Right atrium auricular region (tissue), 2 donors: Measurements from ENCODE around the gene CASQ1. TPM values are rescaled to one million over a fixed set of nuclear protein-coding genes. Genes with fewer than 3 reads are reported as not detected.

ENCODE experiments used
- DNase-seq: peaks from one replicate; pipeline ENCODE4 v3.0.0-alpha.2; 2019; ENCODE audit warnings: low spot score
- H3K27ac ChIP-seq, 2 donors: fragments of 200-600 bp; sonication (generic); 1 replicate in 1 of 2; 2 replicates in 1 of 2; pipeline ENCODE4 v1.5.1; 2016 to 2019
- H3K27me3 ChIP-seq, 2 donors: fragments of 200-600 bp; sonication (generic); one replicate each; pipeline versions ENCODE4 v1.5.1 to v1.6.0; 2017 to 2019
- H3K36me3 ChIP-seq: fragments of 200-600 bp; sonication (generic); one replicate; pipeline ENCODE4 v1.5.1; 2016
- H3K4me1 ChIP-seq, 2 donors: fragments of 200-600 bp; sonication (generic); one replicate each; pipeline versions ENCODE4 v1.5.1 to v1.6.0; 2017 to 2019
- H3K4me3 ChIP-seq, 2 donors: fragments of 200-600 bp; sonication (generic); 1 replicate in 1 of 2; 2 replicates in 1 of 2; pipeline ENCODE4 v1.5.1; 2017 to 2019; ENCODE audit warnings: mild to moderate bottlenecking in 1 of 2, moderate library complexity in 1 of 2
- H3K9me3 ChIP-seq, 2 donors: fragments of 200-600 bp; sonication (generic); one replicate each; pipeline ENCODE4 v1.5.1; 2019
- CTCF ChIP-seq, 2 donors: fragments of 200-600 bp; sonication (generic); IDR thresholded peaks; one replicate each; pipeline ENCODE4 v1.5.1; 2019; ENCODE audit warnings: antibody characterized with exemption in 2 of 2
- total RNA-seq, 2 donors: library from RNA; depleted of rRNA; stranded (reverse); fragments of >200 nt; gene quantifications; one replicate each; pipeline ENCODE4 v1.1.0, GENCODE V29; 2016

CASQ1 gene
- total RNA-seq, 2 donors from 2014 or later: 10.1 to 32.3 TPM

- no peaks in the 10 kb centered on the region for H3K27me3 ChIP-seq
- H3K4me1 ChIP-seq: no peaks in the 10 kb centered on the region
- H3K36me3 ChIP-seq: no peaks in the 10 kb centered on the region
- no peak overlapping the region for H3K4me3 ChIP-seq
- H3K9me3 ChIP-seq: no peaks in the 10 kb centered on the region
- no peak overlapping the region for H3K27ac ChIP-seq
- no peak for TF ChIP-seq CTCF (IDR thresholded peaks at IDR 0.05)
- DNase-seq: no peak
Measured at GRCh38 chr1:160177667-160178066, 12.7 kb upstream of the CASQ1 start.

- no peaks in the 10 kb centered on the region for H3K27me3 ChIP-seq
- H3K9me3 ChIP-seq: no peaks in the 10 kb centered on the region
- H3K27ac ChIP-seq: no peak overlapping the region
- no peaks in the 10 kb centered on the region for H3K4me1 ChIP-seq
- H3K4me3 ChIP-seq: no peak overlapping the region
- TF ChIP-seq CTCF (IDR thresholded peaks at IDR 0.05): no peak
- DNase-seq: no peak
- no peaks in the 10 kb centered on the region for H3K36me3 ChIP-seq
Measured at GRCh38 chr1:160178731-160179130, 11.6 kb upstream of the CASQ1 start.

GRCh38 chr1:160179336-160179735 is 11.0 kb upstream of the CASQ1 start:
- no peaks in the 10 kb centered on the region for H3K9me3 ChIP-seq
- H3K4me1 ChIP-seq: no peaks in the 10 kb centered on the region
- no peaks in the 10 kb centered on the region for H3K27me3 ChIP-seq
- TF ChIP-seq CTCF (IDR thresholded peaks at IDR 0.05): no peak
- no peak overlapping the region for H3K27ac ChIP-seq
- H3K4me3 ChIP-seq: no peak overlapping the region
- H3K36me3 ChIP-seq: no peaks in the 10 kb centered on the region
- DNase-seq: no peak

GRCh38 chr1:160186246-160186645 is 4.1 kb upstream of the CASQ1 start:
- H3K36me3 ChIP-seq: no peaks in the 10 kb centered on the region
- H3K27me3 ChIP-seq: no peaks in the 10 kb centered on the region
- DNase-seq: no peak
- TF ChIP-seq CTCF (IDR thresholded peaks at IDR 0.05): no peak
- H3K4me3 ChIP-seq: no peak overlapping the region
- no peak overlapping the region for H3K27ac ChIP-seq
- no peaks in the 10 kb centered on the region for H3K9me3 ChIP-seq
- H3K4me1 ChIP-seq: peaks cover 0 to 14% of the 10 kb centered on the region in 2 donors

- no peak for DNase-seq
- Histone ChIP-seq H3K27ac (no peak overlapping the region), H3K4me3 (no peak overlapping the region), H3K4me1 (peaks cover 0 to 14% of the 10 kb centered on the region in 2 donors), H3K36me3 (no peaks in the 10 kb centered on the region), H3K9me3 (no peaks in the 10 kb centered on the region), H3K27me3 (no peaks in the 10 kb centered on the region)
- no peak for TF ChIP-seq CTCF (IDR thresholded peaks at IDR 0.05)
Measured at GRCh38 chr1:160186729-160187128, 3.6 kb upstream of the CASQ1 start.

GRCh38 chr1:160187407-160187806 is 3.0 kb upstream of the CASQ1 start:
- H3K4me3 ChIP-seq: no peak overlapping the region
- no peak overlapping the region for H3K27ac ChIP-seq
- H3K9me3 ChIP-seq: no peaks in the 10 kb centered on the region
- peaks cover 0 to 14% of the 10 kb centered on the region in 2 donors for H3K4me1 ChIP-seq
- no peaks in the 10 kb centered on the region for H3K27me3 ChIP-seq
- H3K36me3 ChIP-seq: no peaks in the 10 kb centered on the region
- no peak for DNase-seq
- TF ChIP-seq CTCF (IDR thresholded peaks at IDR 0.05): no peak
